A673 (cell line): ENCODE results near the gene HOXA3.

Source experiments
- CTCF ChIP-seq: fragments of 300-800, 200-600 bp; sonication (generic); conservative IDR thresholded peaks from 2 replicates; pipeline ENCODE4 v1.5.1; 2017; ENCODE audit warnings: low read depth, mild to moderate bottlenecking, antibody characterized with exemption, low read length, moderate library complexity, mixed read lengths
- EZH2 ChIP-seq: fragments of 200-600 bp; sonication (generic); IDR thresholded peaks from 2 replicates; pipeline ENCODE4 v1.6.1; 2017; ENCODE audit warnings: borderline replicate concordance, low read depth, mild to moderate bottlenecking, mixed read lengths, antibody characterized with exemption, low read length; ENCODE audit not compliant: poor library complexity, severe bottlenecking

GRCh38 chr7:27099453-27100370, 52.7 kb downstream of the HOXA3 start:
- no peak for TF ChIP-seq CTCF
- no peak for TF ChIP-seq EZH2
